Measurements from ENCODE around the gene EIF2B4. TPM values are rescaled to one million over a fixed set of nuclear protein-coding genes. Genes with fewer than 3 reads are reported as not detected.
A peak's percentile ranks its signal among the peaks of the same experiment; 100 is the strongest.

Gene EIF2B4
- 28.6 and 28.8 TPM in 2 replicates for total RNA-seq
- 29.8 and 41.2 TPM in 2 replicates for polyA plus RNA-seq
- polyA plus RNA-seq (2012), result 41.9 and 62.2 TPM in 2 replicates
- 61.8 and 82.8 TPM in 2 replicates for polyA minus RNA-seq (ENCODE audit: low replicate concordance)

DNA sequence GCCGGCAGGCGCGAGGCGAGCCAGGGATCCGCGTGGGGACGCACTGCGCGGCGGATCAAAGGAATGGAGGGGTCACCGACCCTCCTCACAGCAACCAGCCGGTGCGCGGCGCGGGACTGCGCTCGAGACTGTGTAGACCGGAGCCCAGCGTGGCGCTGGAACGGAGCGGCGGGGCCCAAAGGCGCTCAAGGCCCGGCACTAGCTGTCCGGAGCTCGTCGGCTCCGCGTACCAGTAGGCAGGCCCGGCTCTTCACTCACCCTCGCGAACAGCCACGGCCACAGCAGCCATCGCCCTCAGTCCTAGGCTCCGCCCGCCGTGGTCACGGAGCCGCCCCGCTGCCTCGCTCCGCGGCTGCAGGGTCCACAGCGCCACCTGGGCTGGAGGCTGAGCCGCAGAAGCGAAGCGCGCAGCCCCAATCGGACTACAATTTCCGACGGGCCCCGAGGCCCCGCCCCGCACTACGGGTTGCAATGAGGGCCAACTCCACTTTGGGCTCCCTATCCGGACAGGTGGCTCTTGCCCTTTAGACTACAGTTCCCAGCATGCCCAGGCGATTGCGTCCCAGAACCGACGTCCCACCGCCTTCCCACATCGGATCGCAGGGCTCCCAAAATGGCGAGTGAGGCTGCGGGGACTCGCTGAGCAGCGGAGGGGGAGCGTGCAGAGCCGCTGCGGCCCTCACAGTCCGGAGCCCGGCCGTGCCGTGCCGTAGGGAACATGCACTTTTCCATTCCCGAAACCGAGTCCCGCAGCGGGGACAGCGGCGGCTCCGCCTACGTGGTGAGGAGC lies at the start of gene EIF2B4, which contains the start of gene SNX17:
EIF2B4 (minus strand) TSS at position 313 of the 790 bp plus-strand sequence; CDS start at position 289, 24 bp downstream.
SNX17 (plus strand) TSS at position 591 of the 790 bp plus-strand sequence; CDS start at position 719, 128 bp downstream.
- no peaks in the 10 kb centered on the region for H3K27me3 ChIP-seq (ENCODE audit: control insufficient read depth, insufficient read depth, low read length)
- peak within 1 kb of the TSS; percentile 95 for H3K27ac ChIP-seq (ENCODE audit: insufficient read depth, low read length)
- H3K9me3 ChIP-seq (ENCODE audit: control insufficient read depth, insufficient read depth, low read depth, low read length), result no peaks in the 10 kb centered on the region
- peaks cover 52% of the 10 kb centered on the region for H3K79me2 ChIP-seq (ENCODE audit: control insufficient read depth, insufficient read depth, low read length)
- H3K36me3 ChIP-seq (ENCODE audit: control insufficient read depth, insufficient read depth, low read length), result peaks cover 33% of the 10 kb centered on the region
- peak within 1 kb of the TSS; percentile 96 to 99 (median 97) for H3K4me3 ChIP-seq (replicated peaks in 1 of 4; ENCODE audit: control extremely low read depth in 1 of 4, insufficient read depth in 1 of 4, low read depth in 3 of 4, low read length in 4 of 4)
- peak; percentile 99 for DNase-seq (ENCODE audit: low read depth in 2 of 2)
- H3K4me1 ChIP-seq (ENCODE audit: control insufficient read depth, extremely low read depth, insufficient read depth, low read length), result peaks cover 14% of the 10 kb centered on the region
- TF ChIP-seq EZH2 (IDR thresholded peaks at IDR 0.05; ENCODE audit: low read length, missing control alignments), result no peak
- TF ChIP-seq, protein P1, sequence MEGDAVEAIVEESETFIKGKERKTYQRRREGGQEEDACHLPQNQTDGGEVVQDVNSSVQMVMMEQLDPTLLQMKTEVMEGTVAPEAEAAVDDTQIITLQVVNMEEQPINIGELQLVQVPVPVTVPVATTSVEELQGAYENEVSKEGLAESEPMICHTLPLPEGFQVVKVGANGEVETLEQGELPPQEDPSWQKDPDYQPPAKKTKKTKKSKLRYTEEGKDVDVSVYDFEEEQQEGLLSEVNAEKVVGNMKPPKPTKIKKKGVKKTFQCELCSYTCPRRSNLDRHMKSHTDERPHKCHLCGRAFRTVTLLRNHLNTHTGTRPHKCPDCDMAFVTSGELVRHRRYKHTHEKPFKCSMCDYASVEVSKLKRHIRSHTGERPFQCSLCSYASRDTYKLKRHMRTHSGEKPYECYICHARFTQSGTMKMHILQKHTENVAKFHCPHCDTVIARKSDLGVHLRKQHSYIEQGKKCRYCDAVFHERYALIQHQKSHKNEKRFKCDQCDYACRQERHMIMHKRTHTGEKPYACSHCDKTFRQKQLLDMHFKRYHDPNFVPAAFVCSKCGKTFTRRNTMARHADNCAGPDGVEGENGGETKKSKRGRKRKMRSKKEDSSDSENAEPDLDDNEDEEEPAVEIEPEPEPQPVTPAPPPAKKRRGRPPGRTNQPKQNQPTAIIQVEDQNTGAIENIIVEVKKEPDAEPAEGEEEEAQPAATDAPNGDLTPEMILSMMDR (conservative IDR thresholded peaks at IDR 0.05 in 1 of 2, IDR thresholded peaks at IDR 0.05 in 1 of 2; ENCODE audit: low read depth in 1 of 2, low read length in 2 of 2), result peak; percentile 60 to 72
- no peaks in the 10 kb centered on the region for H4K20me1 ChIP-seq (ENCODE audit: control insufficient read depth, extremely low read depth, insufficient read depth, low read length)
- H2AFZ ChIP-seq (ENCODE audit: low read length), result peak within 1 kb of the TSS; percentile 95
- H3K9ac ChIP-seq (ENCODE audit: insufficient read depth, low read length), result peak within 1 kb of the TSS; percentile 97
- peak within 1 kb of the TSS; percentile 100 for H3K4me2 ChIP-seq (ENCODE audit: extremely low read depth, insufficient read depth, low read length)

DNA sequence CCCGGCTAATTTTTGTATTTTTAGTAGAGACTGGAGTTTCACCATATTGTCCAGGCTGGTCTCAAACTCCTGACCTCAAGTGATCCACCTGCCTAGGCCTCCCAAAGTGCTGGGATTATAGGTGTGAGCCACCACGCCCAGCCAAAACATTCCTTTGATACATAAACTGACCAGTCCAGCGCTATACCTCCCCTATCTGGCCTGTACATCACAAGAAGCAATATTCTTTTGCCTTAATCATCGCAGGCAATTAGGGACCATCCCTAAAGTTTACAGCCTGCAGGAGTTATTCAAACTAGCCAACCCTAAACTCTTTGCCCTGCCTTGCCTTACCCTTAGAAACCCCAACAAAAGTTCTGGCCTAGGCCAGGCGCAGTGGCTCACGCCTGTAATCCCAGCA lies 46.0 kb upstream of the EIF2B4 start:
- H3K9ac ChIP-seq (ENCODE audit: insufficient read depth, low read length), result no peak overlapping the region
- no peaks in the 10 kb centered on the region for H4K20me1 ChIP-seq (ENCODE audit: control insufficient read depth, extremely low read depth, insufficient read depth, low read length)
- H3K4me3 ChIP-seq (replicated peaks in 1 of 4; ENCODE audit: control extremely low read depth in 1 of 4, insufficient read depth in 1 of 4, low read depth in 3 of 4, low read length in 4 of 4), result no peak overlapping the region
- no peak overlapping the region for H3K27ac ChIP-seq (ENCODE audit: insufficient read depth, low read length)
- no peak overlapping the region for H2AFZ ChIP-seq (ENCODE audit: low read length)
- H3K27me3 ChIP-seq (ENCODE audit: control insufficient read depth, insufficient read depth, low read length), result no peaks in the 10 kb centered on the region
- H3K4me2 ChIP-seq (ENCODE audit: extremely low read depth, insufficient read depth, low read length), result no peak overlapping the region
- H3K79me2 ChIP-seq (ENCODE audit: control insufficient read depth, insufficient read depth, low read length), result no peaks in the 10 kb centered on the region
- no peaks in the 10 kb centered on the region for H3K4me1 ChIP-seq (ENCODE audit: control insufficient read depth, extremely low read depth, insufficient read depth, low read length)
- no peaks in the 10 kb centered on the region for H3K36me3 ChIP-seq (ENCODE audit: control insufficient read depth, insufficient read depth, low read length)
- TF ChIP-seq, protein P1 (conservative IDR thresholded peaks at IDR 0.05 in 1 of 2, IDR thresholded peaks at IDR 0.05 in 1 of 2; ENCODE audit: low read depth in 1 of 2, low read length in 2 of 2), result no peak
- no peak for TF ChIP-seq EZH2 (IDR thresholded peaks at IDR 0.05; ENCODE audit: low read length, missing control alignments)
- DNase-seq (ENCODE audit: low read depth in 2 of 2), result no peak
- H3K9me3 ChIP-seq (ENCODE audit: control insufficient read depth, insufficient read depth, low read depth, low read length), result no peaks in the 10 kb centered on the region

DNA sequence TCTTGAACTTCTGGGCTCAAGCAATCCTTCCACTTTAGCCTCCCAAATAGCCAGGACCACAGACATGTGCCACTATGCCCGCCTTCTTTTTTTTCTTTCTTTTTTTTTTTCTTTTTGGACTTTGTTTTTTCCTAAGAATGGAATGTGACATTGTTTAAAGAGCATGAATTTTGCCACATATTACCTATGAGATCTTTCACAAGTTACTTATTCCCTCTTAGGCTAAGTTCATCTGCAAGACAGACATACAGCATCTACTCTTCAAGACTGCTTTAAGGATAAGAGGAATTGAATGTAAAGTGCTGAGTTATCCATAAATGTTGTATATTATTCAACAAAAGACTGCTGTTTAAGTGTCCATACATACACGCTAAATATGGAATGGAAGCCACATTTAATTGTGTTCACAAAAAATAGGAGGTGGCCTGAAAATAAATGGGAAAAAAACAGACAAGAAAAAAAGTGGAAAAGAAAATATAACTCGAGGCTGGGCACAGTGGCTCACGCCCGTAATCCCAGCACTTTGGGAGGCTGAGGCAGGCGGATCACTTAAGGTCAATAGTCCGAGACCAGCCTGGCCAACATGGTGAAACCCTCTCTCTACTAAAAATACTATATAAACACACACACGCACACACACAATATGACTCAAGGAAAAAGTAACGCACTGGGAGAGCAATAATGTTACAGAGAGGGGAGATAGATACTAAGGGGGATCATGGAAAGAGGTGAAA lies 42.4 kb upstream of the EIF2B4 start:
- Histone ChIP-seq H3K4me3 (replicated peaks in 1 of 4; ENCODE audit: control extremely low read depth in 1 of 4, insufficient read depth in 1 of 4, low read depth in 3 of 4, low read length in 4 of 4) (no peak overlapping the region), H2AFZ (ENCODE audit: low read length) (no peak overlapping the region)
- TF ChIP-seq EZH2 (IDR thresholded peaks at IDR 0.05; ENCODE audit: low read length, missing control alignments), result no peak
- TF ChIP-seq, protein P1 (conservative IDR thresholded peaks at IDR 0.05 in 1 of 2, IDR thresholded peaks at IDR 0.05 in 1 of 2; ENCODE audit: low read depth in 1 of 2, low read length in 2 of 2), result no peak

More for the DNA sequence above, 42.4 kb upstream of the EIF2B4 start:
- Histone ChIP-seq H4K20me1 (ENCODE audit: control insufficient read depth, extremely low read depth, insufficient read depth, low read length) (no peaks in the 10 kb centered on the region), H3K4me2 (ENCODE audit: extremely low read depth, insufficient read depth, low read length) (no peak overlapping the region), H3K9me3 (ENCODE audit: control insufficient read depth, insufficient read depth, low read depth, low read length) (no peaks in the 10 kb centered on the region), H3K4me1 (ENCODE audit: control insufficient read depth, extremely low read depth, insufficient read depth, low read length) (no peaks in the 10 kb centered on the region), H3K79me2 (ENCODE audit: control insufficient read depth, insufficient read depth, low read length) (peaks cover 17% of the 10 kb centered on the region), H3K27ac (ENCODE audit: insufficient read depth, low read length) (no peak overlapping the region), H3K36me3 (ENCODE audit: control insufficient read depth, insufficient read depth, low read length) (no peaks in the 10 kb centered on the region), H3K9ac (ENCODE audit: insufficient read depth, low read length) (no peak overlapping the region), H3K27me3 (ENCODE audit: control insufficient read depth, insufficient read depth, low read length) (no peaks in the 10 kb centered on the region)
- no peak for DNase-seq (ENCODE audit: low read depth in 2 of 2)

Data from fibroblast of lung (primary cell).